Kidney epithelial cell (primary cell): ENCODE measurements around the gene CNTNAP1. TPM values are rescaled to one million over a fixed set of nuclear protein-coding genes. Genes with fewer than 3 reads are reported as not detected.

ENCODE experiments used
- DNase-seq: peaks from one replicate; pipeline ENCODE4 v3.0.0-alpha.2; 2010; ENCODE audit warnings: low read depth
- H3K27me3 ChIP-seq: 2 replicates; pipeline ENCODE4 v1.6.0; 2011; ENCODE audit warnings: low read length; ENCODE audit not compliant: control insufficient read depth, insufficient read depth
- H3K36me3 ChIP-seq: 2 replicates; pipeline ENCODE4 v1.5.1; 2011; ENCODE audit warnings: low read length; ENCODE audit not compliant: control insufficient read depth, insufficient read depth
- H3K4me3 ChIP-seq: 2 replicates; pipeline ENCODE4 v1.5.1; 2011; ENCODE audit warnings: low read depth, mild to moderate bottlenecking, control low read depth, low read length
- CTCF ChIP-seq: IDR thresholded peaks from 2 replicates; pipeline ENCODE4 v1.5.1; 2011; ENCODE audit warnings: mild to moderate bottlenecking, moderate library complexity, low read length, control low read depth, inconsistent platforms; ENCODE audit not compliant: insufficient read depth, poor library complexity, severe bottlenecking
- total RNA-seq: library from RNA; depleted of rRNA; stranded (reverse); fragments of >200 nt; gene quantifications from 2 replicates; pipeline ENCODE4 v1.2.3, GENCODE V29; 2015

Gene CNTNAP1
- total RNA-seq, 1 donor from 2014 or later, result 5.8 TPM

GRCh38 chr17:42669705-42669976 lies 12.7 kb upstream of the CNTNAP1 start:
- Histone ChIP-seq H3K36me3 (peaks cover 10% of the 10 kb centered on the region), H3K27me3 (no peaks in the 10 kb centered on the region), H3K4me3 (no peak overlapping the region)
- DNase-seq, result no peak
- no peak for TF ChIP-seq CTCF

- peaks cover 10% of the 10 kb centered on the region for H3K36me3 ChIP-seq
- H3K4me3 ChIP-seq, result no peak overlapping the region
- TF ChIP-seq CTCF, result no peak
- H3K27me3 ChIP-seq, result no peaks in the 10 kb centered on the region
- DNase-seq, result no peak
Observed at GRCh38 chr17:42669977-42670788, 12.1 kb upstream of the CNTNAP1 start.

DNA sequence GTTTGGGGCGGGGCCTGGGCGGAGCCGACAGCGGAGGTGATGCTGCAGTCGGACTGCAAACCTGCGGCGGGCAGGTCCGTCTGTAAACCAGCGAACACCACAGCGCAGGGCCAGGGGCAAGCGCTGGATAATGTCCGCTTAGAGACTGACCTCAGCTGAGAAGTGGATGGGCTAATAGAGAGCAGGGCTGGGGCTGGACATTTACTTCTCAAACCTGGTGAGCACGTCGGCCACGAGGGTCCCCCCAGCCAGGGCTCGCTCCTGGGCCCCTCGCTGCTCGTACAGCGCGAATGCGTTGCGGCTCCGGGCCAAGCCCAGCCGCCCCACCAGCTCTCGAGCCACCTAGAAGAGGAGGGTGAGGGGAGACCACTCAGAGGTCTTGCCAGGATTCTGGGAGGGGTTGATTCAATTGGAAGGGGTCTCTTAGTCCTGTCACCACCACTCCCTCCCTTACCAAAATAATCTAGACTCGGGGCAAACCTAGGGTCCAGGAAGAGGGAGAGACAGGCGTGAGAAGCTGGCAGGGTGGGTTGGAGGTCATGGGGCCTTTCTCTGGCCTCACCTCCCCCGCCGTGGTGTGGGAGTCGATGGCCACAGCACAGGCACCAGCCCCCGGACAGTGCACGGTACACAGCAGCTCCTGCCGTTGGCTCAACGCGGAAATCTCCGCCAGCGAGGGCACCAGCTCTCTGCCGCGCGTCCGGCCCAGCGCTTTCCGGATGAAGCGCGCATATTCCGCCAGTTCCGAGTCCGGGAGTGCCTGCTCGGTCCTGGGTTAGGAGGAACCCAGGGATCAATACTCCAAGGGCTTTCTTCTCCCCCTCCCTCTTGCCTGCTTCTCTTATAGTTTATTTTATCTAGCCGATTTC lies 11.3 kb upstream of the CNTNAP1 start:
- Histone ChIP-seq H3K4me3 (no peak overlapping the region), H3K27me3 (no peaks in the 10 kb centered on the region), H3K36me3 (peaks cover 10% of the 10 kb centered on the region)
- no peak for DNase-seq
- TF ChIP-seq CTCF, result no peak

- Histone ChIP-seq H3K36me3 (peaks cover 8% of the 10 kb centered on the region), H3K27me3 (no peaks in the 10 kb centered on the region), H3K4me3 (no peak overlapping the region)
- TF ChIP-seq CTCF, result no peak
- no peak for DNase-seq
Observed at GRCh38 chr17:42672038-42672437, 10.3 kb upstream of the CNTNAP1 start.

DNA sequence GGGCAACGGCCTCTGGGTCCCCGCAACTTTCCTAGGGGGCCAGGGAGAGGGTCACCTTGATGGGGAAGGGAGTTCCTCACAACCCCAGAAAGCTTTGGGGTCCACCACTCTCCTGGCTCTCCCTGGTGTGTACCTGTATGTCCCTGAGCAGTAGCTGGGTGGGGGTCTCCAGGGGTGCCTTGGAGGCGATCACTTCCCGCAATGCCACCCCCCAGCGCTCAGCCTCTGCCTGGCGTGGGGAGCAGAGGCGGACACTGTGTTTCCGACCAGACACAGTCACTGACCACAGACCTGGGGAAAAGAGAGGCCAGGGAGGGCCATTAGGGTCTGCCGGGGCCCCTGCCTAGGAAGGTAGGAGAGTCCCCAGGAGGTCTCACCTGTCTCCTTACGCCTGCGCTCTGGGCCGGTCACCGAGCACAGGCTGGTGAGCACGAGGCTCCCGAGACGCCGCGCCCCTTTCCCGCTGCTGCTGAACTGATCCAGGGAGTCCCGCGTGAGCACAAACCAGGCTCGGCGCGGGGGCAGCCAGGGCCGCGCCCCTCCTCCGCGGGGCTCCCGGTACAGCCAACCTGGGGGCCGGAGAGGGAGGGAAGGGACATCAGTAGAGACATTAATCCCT lies 9.0 kb upstream of the CNTNAP1 start:
- no peak overlapping the region for H3K4me3 ChIP-seq
- DNase-seq, result no peak
- no peak for TF ChIP-seq CTCF
- H3K36me3 ChIP-seq, result peaks cover 7% of the 10 kb centered on the region
- H3K27me3 ChIP-seq, result no peaks in the 10 kb centered on the region
